ENCODE results near the gene SCN1B. TPM values are rescaled to one million over a fixed set of nuclear protein-coding genes. Genes with fewer than 3 reads are reported as not detected.
A peak's percentile ranks its signal among the peaks of the same experiment; 100 is the strongest.

SCN1B gene
- polyA plus RNA-seq: 10 to 100 TPM in 1 of 4 donors, 1 to 10 TPM in 1, under 1 TPM in 1, not detected in 1; 0.84 to 10.1 (median 2.4) TPM
- long read RNA-seq, donor 1: 0 reads
- long read RNA-seq, donor 2: 0 reads
- long read RNA-seq, donor 3: 0 reads
- long read RNA-seq, donor 4: 0 reads
- long read RNA-seq, donor 5: 0 reads
- long read RNA-seq, donor 6: 0 reads
- long read RNA-seq, donor 7: 0 reads
- long read RNA-seq, donor 8: 0 reads
- long read RNA-seq, donor 9: 0 reads
- long read RNA-seq, donor 10: 0 reads

DNA sequence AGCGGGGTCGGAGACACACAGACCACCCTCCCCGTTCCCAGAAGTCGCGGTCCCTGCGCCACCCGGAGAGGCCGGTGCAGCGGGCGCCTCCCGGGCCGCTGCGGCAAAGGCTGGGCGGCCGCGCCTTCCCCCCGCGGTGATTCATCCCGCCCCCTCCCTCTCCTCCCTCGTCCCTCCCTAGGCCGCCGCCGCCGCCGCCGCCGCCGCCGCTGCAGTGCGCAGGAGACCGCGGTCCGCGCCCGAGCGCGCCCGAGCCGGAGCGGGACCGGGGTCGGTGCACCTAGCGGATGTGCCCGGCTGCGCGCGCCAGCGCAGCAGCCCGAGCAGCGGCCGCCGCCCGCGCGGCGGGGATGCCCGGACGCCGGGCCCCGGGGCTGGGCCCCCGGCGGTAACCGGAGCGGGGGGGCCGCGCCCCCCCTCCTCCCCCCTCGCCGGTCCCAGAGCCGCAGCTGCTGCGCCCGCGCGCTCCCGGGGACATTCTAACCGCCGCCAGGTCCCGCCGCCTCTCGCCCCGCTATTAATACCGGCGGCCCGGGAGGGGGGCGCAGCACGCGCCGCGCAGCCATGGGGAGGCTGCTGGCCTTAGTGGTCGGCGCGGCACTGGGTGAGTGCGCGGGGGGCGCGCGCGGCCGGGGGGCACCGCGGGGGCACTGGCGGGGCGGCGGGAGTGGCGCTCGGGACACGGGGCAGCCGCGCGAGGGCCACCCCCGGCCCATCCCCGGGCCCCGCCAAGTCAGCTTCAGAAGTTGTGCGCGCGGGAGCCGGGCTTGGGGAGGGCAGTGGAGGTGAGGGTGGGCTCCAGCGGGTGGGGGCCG lies at the start of gene SCN1B:
TSS of gene SCN1B (plus strand) at position 214 of the 815 bp plus-strand sequence. CDS start at position 565, 351 bp downstream.
- H3K27ac ChIP-seq (ENCODE audit: low read depth in 1 of 3, low read length in 2 of 3): no peak within 1 kb of the TSS
- 0 to 1% (median 1%) methylated on average over 28 to 118 of the region's 118 CpGs for WGBS, 3 donors
- H3K9me3 ChIP-seq (ENCODE audit: control insufficient read depth in 2 of 2, insufficient read depth in 1 of 2, low read depth in 1 of 2, low read length in 1 of 2): no peaks in the 10 kb centered on the region
- H3K4me3 ChIP-seq (ENCODE audit: low read depth in 1 of 3, low read length in 3 of 3): peak within 1 kb of the TSS in 1 of 3 donors; percentile 33
- H3K4me1 ChIP-seq (ENCODE audit: control insufficient read depth in 3 of 3, insufficient read depth in 2 of 3, low read depth in 1 of 3, low read length in 2 of 3): peaks cover 0 to 5% (median 3%) of the 10 kb centered on the region in 3 donors
- FAIRE-seq: no peak
- H3K27me3 ChIP-seq (ENCODE audit: control insufficient read depth in 3 of 3, insufficient read depth in 3 of 3, low read length in 3 of 3): peaks cover 0 to 36% (median 7%) of the 10 kb centered on the region in 3 donors
- DNase-seq: peak; percentile 48 to 77
- peaks cover 0 to 29% (median 7%) of the 10 kb centered on the region in 3 donors for H3K36me3 ChIP-seq (ENCODE audit: control insufficient read depth in 3 of 3, insufficient read depth in 2 of 3, low read depth in 1 of 3, low read length in 3 of 3)

DNA sequence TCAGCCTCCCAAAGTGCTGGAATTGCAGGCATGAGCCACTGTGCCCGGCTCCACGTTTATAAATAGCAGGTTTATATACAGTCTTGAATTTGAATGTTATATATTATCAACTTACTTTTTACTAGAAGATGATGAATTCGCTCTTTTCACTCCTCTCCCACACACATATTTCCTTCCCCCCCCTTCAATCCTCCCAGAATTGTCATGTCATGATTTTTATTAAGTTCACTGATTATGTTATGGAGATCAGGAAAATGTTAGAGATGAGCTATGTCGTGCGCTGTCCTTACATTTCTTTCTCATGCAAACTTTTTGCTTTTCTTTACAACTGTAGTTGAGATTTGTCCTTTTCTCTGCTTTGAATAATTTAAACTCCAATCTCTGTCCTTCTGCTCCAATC lies 48.0 kb upstream of the SCN1B start:
- 76 to 80% (median 78%) methylated on average over 5 of the region's 5 CpGs for WGBS, 3 donors
- DNase-seq: no peak
- FAIRE-seq: no peak
- no peaks in the 10 kb centered on the region for H3K27me3 ChIP-seq (ENCODE audit: control insufficient read depth in 3 of 3, insufficient read depth in 3 of 3, low read length in 3 of 3)
- no peak overlapping the region for H3K4me3 ChIP-seq (ENCODE audit: low read depth in 1 of 3, low read length in 3 of 3)
- no peaks in the 10 kb centered on the region for H3K4me1 ChIP-seq (ENCODE audit: control insufficient read depth in 3 of 3, insufficient read depth in 2 of 3, low read depth in 1 of 3, low read length in 2 of 3)
- peaks cover 0 to 8% of the 10 kb centered on the region in 2 donors for H3K9me3 ChIP-seq (ENCODE audit: control insufficient read depth in 2 of 2, insufficient read depth in 1 of 2, low read depth in 1 of 2, low read length in 1 of 2)
- no peak overlapping the region for H3K27ac ChIP-seq (ENCODE audit: low read depth in 1 of 3, low read length in 2 of 3)
- H3K36me3 ChIP-seq (ENCODE audit: control insufficient read depth in 3 of 3, insufficient read depth in 2 of 3, low read depth in 1 of 3, low read length in 3 of 3): no peaks in the 10 kb centered on the region

DNA sequence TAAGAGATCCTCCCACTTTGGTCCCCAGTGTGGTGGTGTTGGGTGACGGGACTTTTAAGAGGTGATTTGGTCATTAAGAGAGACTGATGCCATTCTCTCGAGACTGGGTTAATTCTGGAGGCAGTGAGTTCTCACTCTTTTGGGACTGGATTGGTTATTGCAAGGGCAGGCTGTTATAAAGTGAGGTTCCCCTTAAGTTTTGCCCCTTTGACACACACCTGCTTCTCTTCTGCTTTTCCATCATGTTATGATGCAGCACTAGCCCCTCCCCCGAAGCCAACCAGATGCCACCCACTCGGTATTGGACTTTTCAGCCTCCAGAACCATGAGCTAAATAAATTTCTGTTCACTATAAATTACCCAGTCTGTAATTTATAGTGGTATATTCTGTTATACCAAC lies 46.5 kb upstream of the SCN1B start:
- H3K9me3 ChIP-seq (ENCODE audit: control insufficient read depth in 2 of 2, insufficient read depth in 1 of 2, low read depth in 1 of 2, low read length in 1 of 2): peaks cover 0 to 5% of the 10 kb centered on the region in 2 donors
- DNase-seq (no peak), FAIRE-seq (no peak)
- no peaks in the 10 kb centered on the region for H3K36me3 ChIP-seq (ENCODE audit: control insufficient read depth in 3 of 3, insufficient read depth in 2 of 3, low read depth in 1 of 3, low read length in 3 of 3)
- H3K27ac ChIP-seq (ENCODE audit: low read depth in 1 of 3, low read length in 2 of 3): no peak overlapping the region
- no peaks in the 10 kb centered on the region for H3K4me1 ChIP-seq (ENCODE audit: control insufficient read depth in 3 of 3, insufficient read depth in 2 of 3, low read depth in 1 of 3, low read length in 2 of 3)
- H3K27me3 ChIP-seq (ENCODE audit: control insufficient read depth in 3 of 3, insufficient read depth in 3 of 3, low read length in 3 of 3): no peaks in the 10 kb centered on the region
- WGBS, 3 donors: 88 to 95% (median 94%) methylated on average over 4 of the region's 4 CpGs
- H3K4me3 ChIP-seq (ENCODE audit: low read depth in 1 of 3, low read length in 3 of 3): no peak overlapping the region

DNA sequence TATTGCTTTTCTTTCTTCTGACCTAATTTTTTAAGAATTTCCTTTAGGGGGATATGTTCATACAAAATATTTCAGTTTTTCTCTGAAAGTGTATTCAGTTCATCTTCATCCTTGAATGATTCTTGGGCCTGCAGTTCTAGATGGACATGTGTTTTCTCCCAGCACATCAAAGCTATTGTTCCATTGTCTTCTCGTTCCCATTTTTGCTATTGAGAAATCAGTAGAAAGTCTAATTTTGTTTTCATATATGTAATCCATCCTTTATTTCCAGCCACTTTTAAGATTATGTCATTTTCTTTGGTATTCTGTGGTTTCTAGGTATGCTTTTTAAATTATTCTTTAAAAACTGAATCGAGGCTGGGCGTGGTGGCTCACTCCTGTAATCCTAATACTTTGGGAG lies 46.0 kb upstream of the SCN1B start:
- Histone ChIP-seq H3K36me3 (ENCODE audit: control insufficient read depth in 3 of 3, insufficient read depth in 2 of 3, low read depth in 1 of 3, low read length in 3 of 3) (no peaks in the 10 kb centered on the region), H3K27me3 (ENCODE audit: control insufficient read depth in 3 of 3, insufficient read depth in 3 of 3, low read length in 3 of 3) (no peaks in the 10 kb centered on the region), H3K4me1 (ENCODE audit: control insufficient read depth in 3 of 3, insufficient read depth in 2 of 3, low read depth in 1 of 3, low read length in 2 of 3) (no peaks in the 10 kb centered on the region), H3K9me3 (ENCODE audit: control insufficient read depth in 2 of 2, insufficient read depth in 1 of 2, low read depth in 1 of 2, low read length in 1 of 2) (peaks cover 0 to 5% of the 10 kb centered on the region in 2 donors), H3K27ac (ENCODE audit: low read depth in 1 of 3, low read length in 2 of 3) (no peak overlapping the region), H3K4me3 (ENCODE audit: low read depth in 1 of 3, low read length in 3 of 3) (no peak overlapping the region)
- no peak for FAIRE-seq
- no peak for DNase-seq
- WGBS, 3 donors: 93 to 97% (median 94%) methylated on average over 3 of the region's 3 CpGs

DNA sequence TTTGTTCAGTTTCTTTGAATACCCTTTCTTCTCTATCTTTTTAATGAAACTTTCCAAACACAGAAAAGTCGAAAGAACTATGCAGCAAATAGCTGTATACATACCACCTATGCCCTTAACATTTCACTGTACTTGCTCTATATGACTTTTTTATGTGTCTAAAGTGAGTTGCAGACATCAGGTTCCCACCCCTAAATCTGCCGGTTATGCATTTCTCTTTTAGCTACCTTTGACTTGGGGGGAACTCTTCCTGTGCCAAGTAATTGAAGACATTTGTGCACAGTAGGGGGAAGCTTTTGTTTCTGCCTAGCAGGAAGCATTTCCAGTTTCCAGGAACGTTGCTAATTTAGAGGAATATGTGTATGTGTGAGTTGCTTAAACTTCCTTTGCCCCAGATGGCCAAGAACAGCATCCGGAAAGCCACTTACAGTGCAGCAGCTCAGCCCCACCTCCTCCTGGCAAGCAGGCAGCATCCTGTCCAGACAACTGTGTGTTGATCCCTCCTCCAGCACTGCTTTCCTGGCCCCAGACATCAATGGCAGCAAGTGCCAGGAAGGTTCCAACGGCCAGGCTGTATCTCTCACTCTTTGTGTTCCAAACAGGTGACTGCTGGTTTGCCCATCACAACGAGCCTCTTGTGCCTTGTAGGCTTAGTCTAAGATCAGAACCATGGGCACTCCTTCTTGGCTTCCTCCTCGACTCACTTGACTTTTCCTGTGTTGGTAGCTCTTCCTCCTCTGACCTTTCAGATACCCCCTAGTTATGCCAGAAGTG lies 44.8 kb upstream of the SCN1B start:
- DNase-seq: no peak
- WGBS, 3 donors: 18 to 25% (median 23%) methylated on average over 7 of the region's 7 CpGs
- H3K27ac ChIP-seq (ENCODE audit: low read depth in 1 of 3, low read length in 2 of 3): peak overlapping the region in 2 of 3 donors; percentile 22 to 24

DNA sequence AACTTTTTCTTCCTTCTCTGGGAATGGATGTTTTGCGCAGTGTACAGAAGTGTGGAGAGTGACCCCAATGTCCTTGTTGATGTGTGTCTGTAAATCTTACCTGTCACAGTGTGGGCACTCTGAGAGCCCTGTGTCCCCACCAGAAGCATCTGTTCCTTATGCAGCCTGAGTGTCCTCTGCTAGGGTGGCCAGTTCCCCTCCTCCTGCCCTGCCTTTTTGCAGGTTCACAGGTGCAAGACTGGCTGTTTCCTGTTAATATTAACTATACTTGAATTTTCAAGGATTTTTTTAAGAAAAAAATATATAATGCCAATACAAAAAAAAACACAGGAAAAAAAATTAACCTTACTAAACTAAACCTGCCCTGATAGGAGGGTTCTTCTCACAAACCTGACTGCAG lies 42.2 kb upstream of the SCN1B start:
- DNase-seq (no peak), FAIRE-seq (no peak)
- H3K27me3 ChIP-seq (ENCODE audit: control insufficient read depth in 3 of 3, insufficient read depth in 3 of 3, low read length in 3 of 3): no peaks in the 10 kb centered on the region
- no peaks in the 10 kb centered on the region for H3K9me3 ChIP-seq (ENCODE audit: control insufficient read depth in 2 of 2, insufficient read depth in 1 of 2, low read depth in 1 of 2, low read length in 1 of 2)
- no peak overlapping the region for H3K4me3 ChIP-seq (ENCODE audit: low read depth in 1 of 3, low read length in 3 of 3)
- H3K4me1 ChIP-seq (ENCODE audit: control insufficient read depth in 3 of 3, insufficient read depth in 2 of 3, low read depth in 1 of 3, low read length in 2 of 3): no peaks in the 10 kb centered on the region
- no peak overlapping the region for H3K27ac ChIP-seq (ENCODE audit: low read depth in 1 of 3, low read length in 2 of 3)
- WGBS, 3 donors: 97 to 100% (median 100%) methylated on average over 1 of the region's 1 CpG
- no peaks in the 10 kb centered on the region for H3K36me3 ChIP-seq (ENCODE audit: control insufficient read depth in 3 of 3, insufficient read depth in 2 of 3, low read depth in 1 of 3, low read length in 3 of 3)

More for the DNA sequence above, 44.8 kb upstream of the SCN1B start:
- H3K27me3 ChIP-seq (ENCODE audit: control insufficient read depth in 3 of 3, insufficient read depth in 3 of 3, low read length in 3 of 3): no peaks in the 10 kb centered on the region
- H3K9me3 ChIP-seq (ENCODE audit: control insufficient read depth in 2 of 2, insufficient read depth in 1 of 2, low read depth in 1 of 2, low read length in 1 of 2): no peaks in the 10 kb centered on the region
- no peaks in the 10 kb centered on the region for H3K4me1 ChIP-seq (ENCODE audit: control insufficient read depth in 3 of 3, insufficient read depth in 2 of 3, low read depth in 1 of 3, low read length in 2 of 3)
- no peaks in the 10 kb centered on the region for H3K36me3 ChIP-seq (ENCODE audit: control insufficient read depth in 3 of 3, insufficient read depth in 2 of 3, low read depth in 1 of 3, low read length in 3 of 3)
- FAIRE-seq: no peak
- H3K4me3 ChIP-seq (ENCODE audit: low read depth in 1 of 3, low read length in 3 of 3): no peak overlapping the region

DNA sequence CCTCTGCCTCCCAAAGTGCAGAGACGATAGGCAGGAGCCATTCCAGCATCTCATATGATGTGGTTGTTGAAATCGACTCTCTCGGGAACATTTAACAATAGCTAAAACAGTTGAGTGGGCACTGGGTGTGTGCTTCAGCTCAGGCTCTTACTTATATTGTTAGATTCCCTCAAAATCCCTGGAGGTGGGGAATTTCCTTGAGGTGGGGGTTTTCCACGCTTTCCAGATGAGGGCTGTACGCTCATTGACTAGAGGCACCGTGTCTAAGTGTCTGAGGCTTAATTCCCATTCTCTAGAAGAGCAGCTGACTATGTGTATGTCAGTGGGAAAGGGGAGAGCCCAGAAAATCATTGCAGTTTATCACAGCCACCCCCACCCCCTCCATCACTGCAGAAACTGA lies 41.0 kb upstream of the SCN1B start:
- no peak for FAIRE-seq

DNA sequence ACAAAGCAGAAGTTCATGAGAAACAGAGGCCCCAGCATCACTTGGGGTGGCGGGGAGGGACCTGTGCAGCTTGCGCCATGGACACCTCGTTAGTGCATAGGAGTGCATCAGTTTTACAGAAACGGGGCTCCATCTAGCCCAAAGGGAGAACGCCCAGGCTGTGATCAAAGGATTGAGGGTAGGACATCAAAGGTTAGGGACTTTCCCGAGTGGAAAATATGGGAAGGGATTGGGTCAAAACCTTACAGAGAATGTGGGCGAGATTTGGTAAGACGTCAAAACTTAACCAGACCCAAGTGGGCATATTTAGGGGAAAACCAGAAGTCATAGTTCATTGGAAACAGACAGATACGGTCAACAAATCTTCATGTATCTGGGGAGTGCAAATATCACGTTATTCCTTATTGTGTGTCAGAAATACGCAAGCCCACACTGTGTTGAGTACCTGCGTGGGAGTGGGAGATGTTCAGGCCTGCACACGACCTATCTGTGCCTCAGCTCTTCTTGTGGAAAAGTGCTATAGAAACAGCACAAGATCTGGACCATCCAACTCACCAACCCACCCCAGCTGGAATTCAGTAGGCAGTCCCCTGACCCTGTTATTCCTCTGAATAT lies 39.6 kb upstream of the SCN1B start:
- DNase-seq (no peak), FAIRE-seq (no peak)
- Histone ChIP-seq H3K27me3 (ENCODE audit: control insufficient read depth in 3 of 3, insufficient read depth in 3 of 3, low read length in 3 of 3) (no peaks in the 10 kb centered on the region), H3K36me3 (ENCODE audit: control insufficient read depth in 3 of 3, insufficient read depth in 2 of 3, low read depth in 1 of 3, low read length in 3 of 3) (no peaks in the 10 kb centered on the region), H3K27ac (ENCODE audit: low read depth in 1 of 3, low read length in 2 of 3) (no peak overlapping the region), H3K4me3 (ENCODE audit: low read depth in 1 of 3, low read length in 3 of 3) (no peak overlapping the region), H3K9me3 (ENCODE audit: control insufficient read depth in 2 of 2, insufficient read depth in 1 of 2, low read depth in 1 of 2, low read length in 1 of 2) (peaks cover 0 to 10% of the 10 kb centered on the region in 2 donors), H3K4me1 (ENCODE audit: control insufficient read depth in 3 of 3, insufficient read depth in 2 of 3, low read depth in 1 of 3, low read length in 2 of 3) (peaks cover 0 to 9% (median 6%) of the 10 kb centered on the region in 3 donors)
- WGBS, 3 donors: 74 to 79% (median 77%) methylated on average over 13 of the region's 13 CpGs

More for the DNA sequence above, 41.0 kb upstream of the SCN1B start:
- no peak overlapping the region for H3K4me3 ChIP-seq (ENCODE audit: low read depth in 1 of 3, low read length in 3 of 3)
- H3K4me1 ChIP-seq (ENCODE audit: control insufficient read depth in 3 of 3, insufficient read depth in 2 of 3, low read depth in 1 of 3, low read length in 2 of 3): no peaks in the 10 kb centered on the region
- no peaks in the 10 kb centered on the region for H3K9me3 ChIP-seq (ENCODE audit: control insufficient read depth in 2 of 2, insufficient read depth in 1 of 2, low read depth in 1 of 2, low read length in 1 of 2)
- WGBS, 3 donors: 69 to 84% (median 78%) methylated on average over 6 of the region's 6 CpGs
- no peaks in the 10 kb centered on the region for H3K27me3 ChIP-seq (ENCODE audit: control insufficient read depth in 3 of 3, insufficient read depth in 3 of 3, low read length in 3 of 3)
- no peak for DNase-seq
- H3K36me3 ChIP-seq (ENCODE audit: control insufficient read depth in 3 of 3, insufficient read depth in 2 of 3, low read depth in 1 of 3, low read length in 3 of 3): no peaks in the 10 kb centered on the region
- H3K27ac ChIP-seq (ENCODE audit: low read depth in 1 of 3, low read length in 2 of 3): no peak overlapping the region
